H1 (cell line): ENCODE results near the gene IGSF9. TPM values are rescaled to one million over a fixed set of nuclear protein-coding genes. Genes with fewer than 3 reads are reported as not detected.

Experiments used
- CTCF ChIA-PET: fragments of 300-600 bp; sonication (Branson Sonifier 250); formaldehyde crosslinking; loops from one replicate; lab custom pipeline; 2021; ENCODE audit not compliant: partially characterized antibody; lab: Charles Lee
- POLR2A ChIA-PET: fragments of 300-600 bp; sonication (Branson Sonifier 250); formaldehyde crosslinking; loops from one replicate; lab custom pipeline; 2021; ENCODE audit warnings: inconsistent platforms; ENCODE audit not compliant: partially characterized antibody; lab: Charles Lee
- DNase-seq, 2 experiments: peaks; one replicate each; pipeline versions ENCODE4 v3.0.0 to v3.0.0-alpha.2; 2010 to 2022; ENCODE audit warnings: low spot score in 2 of 2, low read depth in 1 of 2, mixed read lengths in 1 of 2
- FAIRE-seq: peaks from 2 replicates; lab custom pipeline; 2011; peaks lifted over from hg19 to GRCh38; lab: Jason Lieb, UNC
- H2AFZ ChIP-seq: 2 replicates; pipeline ENCODE4 v1.8.1; 2012; ENCODE audit warnings: low read length, inconsistent platforms
- H2AK5ac ChIP-seq: 2 replicates; pipeline ENCODE4 v1.6.1; 2013; ENCODE audit warnings: low read depth, low read length
- H2BK120ac ChIP-seq: replicated peaks from 2 replicates; pipeline ENCODE3; 2013; ENCODE audit warnings: low read depth, low read length, inconsistent platforms
- H2BK12ac ChIP-seq: 2 replicates; pipeline ENCODE4 v1.6.1; 2013; ENCODE audit warnings: low read depth, low read length
- H2BK15ac ChIP-seq: 2 replicates; pipeline ENCODE4 v1.6.1; 2013; ENCODE audit warnings: low read length
- H2BK20ac ChIP-seq: 2 replicates; pipeline ENCODE4 v1.6.1; 2013; ENCODE audit warnings: low read length
- H2BK5ac ChIP-seq: 2 replicates; pipeline ENCODE4 v1.6.1; 2013; ENCODE audit warnings: low read depth, low read length
- H3K14ac ChIP-seq: 2 replicates; pipeline ENCODE4 v1.6.1; 2013; ENCODE audit warnings: inconsistent platforms; ENCODE audit not compliant: insufficient read length
- H3K18ac ChIP-seq: 2 replicates; pipeline ENCODE4 v1.6.1; 2013; ENCODE audit warnings: low read length; ENCODE audit errors: extremely low read depth
- H3K23ac ChIP-seq: 2 replicates; pipeline ENCODE4 v1.6.1; 2013; ENCODE audit warnings: inconsistent platforms; ENCODE audit not compliant: insufficient read length
- H3K23me2 ChIP-seq: 2 replicates; pipeline ENCODE4 v1.6.1; 2013; ENCODE audit warnings: low read depth, low read length
- H3K27ac ChIP-seq: 2 replicates; pipeline ENCODE4 v1.6.1; 2011; ENCODE audit warnings: low read depth, low read length, inconsistent platforms
- H3K27me3 ChIP-seq, 4 experiments: replicated peaks in 1 of 4; 1 replicate in 1 of 4; 2 replicates in 3 of 4; pipeline versions ENCODE4 v1.6.1 to v1.8.1; 2011 to 2013; ENCODE audit warnings: low read length in 3 of 4, mild to moderate bottlenecking in 3 of 4, inconsistent platforms in 2 of 4, mixed read lengths in 2 of 4, moderate library complexity in 1 of 4; ENCODE audit not compliant: control insufficient read depth in 3 of 4, insufficient read depth in 3 of 4; ENCODE audit errors: extremely low read depth in 1 of 4
- H3K36me3 ChIP-seq, 4 experiments: 2 replicates each; pipeline versions ENCODE4 v1.6.1 to v1.8.1; 2011 to 2013; ENCODE audit warnings: mild to moderate bottlenecking in 4 of 4, low read length in 3 of 4, moderate library complexity in 2 of 4, control low read depth in 1 of 4, inconsistent platforms in 1 of 4; ENCODE audit not compliant: insufficient read depth in 4 of 4, control insufficient read depth in 2 of 4
- H3K4ac ChIP-seq: replicated peaks from 2 replicates; pipeline ENCODE3; 2013; ENCODE audit warnings: low read length, low read depth, mixed read lengths, inconsistent platforms; ENCODE audit not compliant: insufficient read length
- H3K4me1 ChIP-seq, 4 experiments: replicated peaks in 1 of 4; 1 replicate in 1 of 4; 2 replicates in 3 of 4; pipeline versions ENCODE4 v1.6.1 to v1.8.1; 2011 to 2013; ENCODE audit warnings: low read length in 3 of 4, inconsistent platforms in 2 of 4, mixed read lengths in 1 of 4; ENCODE audit not compliant: insufficient read depth in 4 of 4, control insufficient read depth in 3 of 4
- H3K4me2 ChIP-seq, 2 experiments: 2 replicates each; pipeline versions ENCODE4 v1.6.1 to v1.8.1; 2011 to 2013; ENCODE audit warnings: low read depth in 2 of 2, low read length in 2 of 2, control low read depth in 1 of 2, inconsistent platforms in 1 of 2, mild to moderate bottlenecking in 1 of 2; ENCODE audit not compliant: insufficient read depth in 1 of 2
- H3K4me3 ChIP-seq, 4 experiments: fragments of 200-600, 300-600 bp in 1 of 4; sonication (generic), shearing (Covaris generic), sonication (Bioruptor Twin) in 1 of 4; 2 replicates each; pipeline versions ENCODE4 v1.5.1 to v1.8.1; 2011 to 2016; ENCODE audit warnings: low read length in 4 of 4, low read depth in 3 of 4, control low read depth in 2 of 4, inconsistent platforms in 2 of 4, mild to moderate bottlenecking in 2 of 4, mixed read lengths in 1 of 4, moderate library complexity in 1 of 4; ENCODE audit not compliant: insufficient read depth in 2 of 4; ENCODE audit errors: extremely low read depth in 1 of 4
- H3K56ac ChIP-seq: replicated peaks from 2 replicates; pipeline ENCODE3; 2013; ENCODE audit warnings: low read depth, mild to moderate bottlenecking, mixed read lengths, low read length, inconsistent platforms; ENCODE audit not compliant: insufficient read length
- H3K79me1 ChIP-seq: 2 replicates; pipeline ENCODE4 v1.6.1; 2013; ENCODE audit warnings: low read depth, low read length, control low read depth
- H3K79me2 ChIP-seq, 2 experiments: 2 replicates each; pipeline versions ENCODE4 v1.6.1 to v1.8.1; 2012 to 2013; ENCODE audit warnings: low read length in 2 of 2, mild to moderate bottlenecking in 2 of 2, inconsistent platforms in 1 of 2; ENCODE audit not compliant: insufficient read depth in 2 of 2, control insufficient read depth in 1 of 2
- H3K9ac ChIP-seq, 4 experiments: replicated peaks in 1 of 4; 1 replicate in 1 of 4; 2 replicates in 3 of 4; pipeline versions ENCODE4 v1.6.1 to v1.8.1; 2011 to 2013; ENCODE audit warnings: low read depth in 3 of 4, low read length in 3 of 4, control low read depth in 2 of 4, mild to moderate bottlenecking in 2 of 4, moderate library complexity in 2 of 4, inconsistent platforms in 1 of 4; ENCODE audit errors: extremely low read depth in 1 of 4
- H3K9me3 ChIP-seq, 2 experiments: 2 replicates each; pipeline versions ENCODE4 v1.6.1 to v1.8.1; 2012 to 2013; ENCODE audit warnings: mild to moderate bottlenecking in 2 of 2, moderate library complexity in 2 of 2, control low read depth in 1 of 2, inconsistent platforms in 1 of 2, low read depth in 1 of 2, low read length in 1 of 2, mixed read lengths in 1 of 2; ENCODE audit not compliant: insufficient read depth in 2 of 2
- H4K20me1 ChIP-seq, 2 experiments: replicated peaks in 1 of 2; 2 replicates each; pipeline versions ENCODE3 to v1.8.1; 2011 to 2013; ENCODE audit warnings: inconsistent platforms in 2 of 2, low read length in 2 of 2, mild to moderate bottlenecking in 1 of 2; ENCODE audit not compliant: insufficient read depth in 2 of 2, control insufficient read depth in 1 of 2
- H4K5ac ChIP-seq: 2 replicates; pipeline ENCODE4 v1.6.1; 2013; ENCODE audit warnings: low read length, low read depth, mixed read lengths, inconsistent platforms; ENCODE audit not compliant: insufficient read length
- H4K8ac ChIP-seq: 2 replicates; pipeline ENCODE4 v1.8.0; 2013; ENCODE audit warnings: mild to moderate bottlenecking, moderate library complexity, low read length, inconsistent platforms; ENCODE audit not compliant: insufficient read depth; ENCODE audit errors: extremely low read depth
- H4K91ac ChIP-seq: replicated peaks from 2 replicates; pipeline ENCODE3; 2013; ENCODE audit warnings: low read length, mixed read lengths, inconsistent platforms; ENCODE audit not compliant: insufficient read length
- KDM1A ChIP-seq: fragments of 200-600, 300-600 bp; sonication (generic); IDR thresholded peaks from 2 replicates; pipeline ENCODE4 v1.7.1; 2016; ENCODE audit warnings: mild to moderate bottlenecking, low read length, borderline replicate concordance
- POLR2AphosphoS5 ChIP-seq: IDR thresholded peaks from 2 replicates; pipeline ENCODE4 v1.6.1; 2011; ENCODE audit warnings: low read depth, low read length
- SAP30 ChIP-seq: fragments of 300-600 bp; sonication (generic); IDR thresholded peaks from 2 replicates; pipeline ENCODE4 v1.7.1; 2012; ENCODE audit warnings: low read length, moderate library complexity, mild to moderate bottlenecking, inconsistent platforms; ENCODE audit not compliant: insufficient read depth, insufficient replicate concordance
- SIX5 ChIP-seq: IDR thresholded peaks from 2 replicates; pipeline ENCODE4 v1.6.1; 2011; ENCODE audit warnings: mild to moderate bottlenecking, low read depth, low read length
- WGBS, 2 experiments: shearing (Covaris generic) in 1 of 2; methylation state at CpG; one replicate each; pipeline versions ENCODE4 v1.1.6 to v1.1.7; 2013 to 2015; ENCODE audit warnings: low lambda C conversion rate in 2 of 2, mixed read lengths in 2 of 2, inconsistent platforms in 1 of 2, low coverage in 1 of 2, missing lambda C conversion rate in 1 of 2; ENCODE audit not compliant: insufficient replicate concordance in 2 of 2, insufficient coverage in 1 of 2, insufficient read length in 1 of 2; ENCODE audit errors: extremely low coverage in 1 of 2, missing lambda C conversion rate in 1 of 2; 5-methylcytosine and 5-hydroxymethylcytosine counted together
- polyA plus RNA-seq, 7 experiments: library from polyadenylated mRNA; depleted of rRNA in 3 of 7; stranded (reverse) in 5 of 7; unstranded in 2 of 7; fragments of >200 nt in 5 of 7; fragments of 200-250 nt in 2 of 7; gene quantifications; 1 replicate in 5 of 7; 2 replicates in 1 of 7; 4 replicates in 1 of 7; pipeline versions ENCODE4 v1.2.1 to v1.2.3, GENCODE V29; 2011 to 2013; ENCODE audit warnings: missing spikeins in 2 of 7, mixed read lengths in 2 of 7
- total RNA-seq: library from RNA; stranded (reverse); fragmentation: NEBNext Ultra II Directional; extraction: Animal tissue kit (Norgen Biotek cat#: 25700); gene quantifications from 2 replicates; pipeline ENCODE4 v1.2.1, GENCODE V29; 2021

The IGSF9 gene
- total and polyA plus RNA-seq, 2 of the 8 experiments (the other 6 are each of a cell fraction or from before 2014, with no cell fraction given) = 10.9 to 28.1 TPM

GRCh38 chr1:159977364-159978106, 32.1 kb upstream of the IGSF9 start:
- H3K27ac ChIP-seq = no peak overlapping the region
- no peak overlapping the region for H3K23ac ChIP-seq
- no peak overlapping the region for H2BK120ac ChIP-seq
- H2AK5ac ChIP-seq = no peak overlapping the region
- no peak for FAIRE-seq
- H3K4me1 ChIP-seq = no peaks in the 10 kb centered on the region
- H3K4me2 ChIP-seq = no peak overlapping the region
- H2BK5ac ChIP-seq = no peak overlapping the region
- no peaks in the 10 kb centered on the region for H4K20me1 ChIP-seq
- H4K5ac ChIP-seq = no peak overlapping the region
- H2BK15ac ChIP-seq = no peak overlapping the region
- no peaks in the 10 kb centered on the region for H3K23me2 ChIP-seq
- no peak overlapping the region for H3K56ac ChIP-seq
- peaks cover 0 to 3% (median under 1%) of the 10 kb centered on the region in 4 experiments; a peak in 1 of 7 replicates for H3K27me3 ChIP-seq
- H3K9ac ChIP-seq = no peak overlapping the region
- WGBS, 2 experiments = 85% methylated on average over 6 of the region's 6 CpGs; no CpG with 5 or more reads in 1 of the 2 experiments
- H3K14ac ChIP-seq = no peak overlapping the region
- H3K79me1 ChIP-seq = no peaks in the 10 kb centered on the region
- no peak overlapping the region for H3K4me3 ChIP-seq
- CTCF ChIA-PET = interaction anchor here (0.6 to 1.5 kb wide), 5 partner anchors 7 to 179 kb away, joined by 3 to 4 read pairs (median 3); no protein-coding TSS in a partner anchor
- H3K4ac ChIP-seq = no peak overlapping the region
- no peaks in the 10 kb centered on the region for H3K79me2 ChIP-seq
- no peak for DNase-seq
- H2AFZ ChIP-seq = no peak overlapping the region
- H4K91ac ChIP-seq = no peak overlapping the region
- H2BK12ac ChIP-seq = no peak overlapping the region
- no peak overlapping the region for H2BK20ac ChIP-seq
- no peak overlapping the region for H3K18ac ChIP-seq
- H3K9me3 ChIP-seq = no peaks in the 10 kb centered on the region
- no peak overlapping the region for H4K8ac ChIP-seq
- no peaks in the 10 kb centered on the region for H3K36me3 ChIP-seq
- POLR2A ChIA-PET = interaction anchor here (1.6 kb wide), 1 partner anchor 14 kb away, joined by 3 read pairs; no protein-coding TSS in a partner anchor
- TF ChIP-seq KDM1A = no peak
- no peak for TF ChIP-seq SAP30
- TF ChIP-seq SIX5 = no peak
- no peak for TF ChIP-seq POLR2AphosphoS5
